ENCODE data around the gene IL12RB1.

Gene IL12RB1

GRCh38 chr19:18102916-18103542 is 16.3 kb upstream of the IL12RB1 start:
- H3K27me3 Mint-ChIP-seq (ENCODE audit: low read depth, poor library complexity), result peaks cover 52% of the 10 kb centered on the region
- no peak for TF ChIP-seq CTCF (IDR thresholded peaks at IDR 0.05)
- no peak overlapping the region for H3K4me3 Mint-ChIP-seq
- H3K27ac Mint-ChIP-seq, result no peak overlapping the region
- H3K4me1 Mint-ChIP-seq, result peaks cover 55% of the 10 kb centered on the region
- DNase-seq, result no peak
- no peaks in the 10 kb centered on the region for H3K36me3 Mint-ChIP-seq (ENCODE audit: low read depth)
- H3K9me3 Mint-ChIP-seq, result no peaks in the 10 kb centered on the region

GRCh38 chr19:18101268-18101667 is 14.5 kb upstream of the IL12RB1 start:
- no peak for TF ChIP-seq CTCF (IDR thresholded peaks at IDR 0.05)
- Mint-ChIP-seq H3K36me3 (ENCODE audit: low read depth) (no peaks in the 10 kb centered on the region), H3K4me3 (peak overlapping the region; percentile 38), H3K4me1 (peaks cover 50% of the 10 kb centered on the region), H3K27ac (no peak overlapping the region), H3K27me3 (ENCODE audit: low read depth, poor library complexity) (peaks cover 55% of the 10 kb centered on the region), H3K9me3 (no peaks in the 10 kb centered on the region)
- no peak for DNase-seq

- H3K9me3 Mint-ChIP-seq, result no peaks in the 10 kb centered on the region
These were observed 14.0 kb upstream of the IL12RB1 start for GRCh38 chr19:18100710-18101109.

GRCh38 chr19:18099623-18099995 is 12.9 kb upstream of the IL12RB1 start:
- peaks cover 48% of the 10 kb centered on the region for H3K4me1 Mint-ChIP-seq

More at GRCh38 chr19:18100710-18101109, 14.0 kb upstream of the IL12RB1 start:
- no peak overlapping the region for H3K27ac Mint-ChIP-seq
- peaks cover 60% of the 10 kb centered on the region for H3K27me3 Mint-ChIP-seq (ENCODE audit: low read depth, poor library complexity)
- no peaks in the 10 kb centered on the region for H3K36me3 Mint-ChIP-seq (ENCODE audit: low read depth)
- H3K4me3 Mint-ChIP-seq, result no peak overlapping the region
- no peak for TF ChIP-seq CTCF (IDR thresholded peaks at IDR 0.05)
- peak; percentile 57 for DNase-seq
- peaks cover 50% of the 10 kb centered on the region for H3K4me1 Mint-ChIP-seq

GRCh38 chr19:18098891-18099622 is 12.3 kb upstream of the IL12RB1 start:
- no peaks in the 10 kb centered on the region for H3K9me3 Mint-ChIP-seq
- H3K27ac Mint-ChIP-seq, result no peak overlapping the region
- TF ChIP-seq CTCF (IDR thresholded peaks at IDR 0.05), result no peak
- H3K27me3 Mint-ChIP-seq (ENCODE audit: low read depth, poor library complexity), result peaks cover 70% of the 10 kb centered on the region
- H3K4me3 Mint-ChIP-seq, result peak overlapping the region; percentile 59
- H3K4me1 Mint-ChIP-seq, result peaks cover 44% of the 10 kb centered on the region
- DNase-seq, result peak; percentile 43
- no peaks in the 10 kb centered on the region for H3K36me3 Mint-ChIP-seq (ENCODE audit: low read depth)

More at GRCh38 chr19:18099623-18099995, 12.9 kb upstream of the IL12RB1 start:
- no peaks in the 10 kb centered on the region for H3K9me3 Mint-ChIP-seq
- peaks cover 69% of the 10 kb centered on the region for H3K27me3 Mint-ChIP-seq (ENCODE audit: low read depth, poor library complexity)
- DNase-seq, result no peak
- peak overlapping the region; percentile 87 for H3K27ac Mint-ChIP-seq
- no peak overlapping the region for H3K4me3 Mint-ChIP-seq
- no peaks in the 10 kb centered on the region for H3K36me3 Mint-ChIP-seq (ENCODE audit: low read depth)
- TF ChIP-seq CTCF (IDR thresholded peaks at IDR 0.05), result no peak
